AG04450 (cell line): ENCODE data around the gene EGF. TPM values are rescaled to one million over a fixed set of nuclear protein-coding genes. Genes with fewer than 3 reads are reported as not detected.

ENCODE experiments used
- CTCF ChIA-PET: fragments of 300-600, 350-600 bp; formaldehyde crosslinking; extraction: SDS; loops from one replicate; lab custom pipeline; 2022; ENCODE audit warnings: antibody characterized with exemption, inconsistent platforms; lab: Charles Lee
- POLR2A ChIA-PET: fragments of 350-600 bp; formaldehyde crosslinking; extraction: SDS; loops from one replicate; lab custom pipeline; 2021; ENCODE audit warnings: antibody characterized with exemption, inconsistent platforms; lab: Yijun Ruan, JAX
- DNase-seq: peaks from one replicate; pipeline ENCODE4 v3.0.0-alpha.2; 2011; ENCODE audit warnings: low read depth, low spot score
- H3K27ac ChIP-seq: one replicate; pipeline ENCODE4 v1.5.1; 2012; ENCODE audit warnings: low read depth, low read length, control low read depth
- H3K27me3 ChIP-seq: one replicate; pipeline ENCODE4 v1.6.0; 2012; ENCODE audit warnings: low read length; ENCODE audit not compliant: control insufficient read depth, insufficient read depth
- H3K4me3 ChIP-seq: 2 replicates; pipeline ENCODE4 v1.5.1; 2011; ENCODE audit warnings: mild to moderate bottlenecking, low read depth, low read length, control low read depth
- H3K9me3 ChIP-seq: 2 replicates; pipeline ENCODE4 v1.5.1; 2012; ENCODE audit warnings: low read length; ENCODE audit not compliant: control insufficient read depth, insufficient read depth
- CTCF ChIP-seq: IDR thresholded peaks from 2 replicates; pipeline ENCODE4 v1.5.1; 2011; ENCODE audit warnings: low read depth, low read length, control low read depth, inconsistent platforms
- polyA plus RNA-seq: library from polyadenylated mRNA; depleted of rRNA; stranded (reverse); fragments of >200 nt; gene quantifications from 2 replicates; pipeline ENCODE4 v1.2.3, GENCODE V29; 2011

EGF gene
- polyA plus RNA-seq, 1 experiment: 0.14 TPM

GRCh38 chr4:109890076-109890475 lies 22.6 kb upstream of the EGF start:
- Histone ChIP-seq H3K9me3 (no peaks in the 10 kb centered on the region), H3K27me3 (no peaks in the 10 kb centered on the region), H3K27ac (no peak overlapping the region), H3K4me3 (no peak overlapping the region)
- DNase-seq: no peak
- no peak for TF ChIP-seq CTCF
- ChIA-PET POLR2A (no interaction called here), CTCF (no interaction called here)

GRCh38 chr4:109902559-109903251 lies 10.0 kb upstream of the EGF start:
- H3K4me3 ChIP-seq: no peak overlapping the region
- no peaks in the 10 kb centered on the region for H3K9me3 ChIP-seq
- DNase-seq: no peak
- CTCF ChIA-PET: no interaction called here
- H3K27me3 ChIP-seq: no peaks in the 10 kb centered on the region
- POLR2A ChIA-PET: no interaction called here
- no peak for TF ChIP-seq CTCF
- no peak overlapping the region for H3K27ac ChIP-seq

GRCh38 chr4:109908731-109909130 lies 4.0 kb upstream of the EGF start:
- Histone ChIP-seq H3K4me3 (no peak overlapping the region), H3K27ac (no peak overlapping the region), H3K27me3 (no peaks in the 10 kb centered on the region), H3K9me3 (no peaks in the 10 kb centered on the region)
- DNase-seq: no peak
- no peak for TF ChIP-seq CTCF
- POLR2A ChIA-PET: no interaction called here
- CTCF ChIA-PET: no interaction called here

GRCh38 chr4:109910256-109910655 lies 2.4 kb upstream of the EGF start:
- Histone ChIP-seq H3K27me3 (no peaks in the 10 kb centered on the region), H3K4me3 (no peak overlapping the region), H3K27ac (no peak overlapping the region), H3K9me3 (no peaks in the 10 kb centered on the region)
- ChIA-PET POLR2A (no interaction called here), CTCF (no interaction called here)
- no peak for DNase-seq
- no peak for TF ChIP-seq CTCF

- no peak overlapping the region for H3K4me3 ChIP-seq
- no peak for DNase-seq
- ChIA-PET POLR2A (no interaction called here), CTCF (no interaction called here)
- no peaks in the 10 kb centered on the region for H3K9me3 ChIP-seq
- no peak overlapping the region for H3K27ac ChIP-seq
- no peaks in the 10 kb centered on the region for H3K27me3 ChIP-seq
- TF ChIP-seq CTCF: no peak
Observed at GRCh38 chr4:109913596-109914241, 1.0 kb downstream of the EGF start.
